ENCODE results near the gene BST1. TPM values are rescaled to one million over a fixed set of nuclear protein-coding genes. Genes with fewer than 3 reads are reported as not detected.

BST1 gene
- total RNA-seq, 4 donors from 2014 or later, result 2.0 to 7.5 (median 5.5) TPM

- peaks cover 5 to 6% of the 10 kb centered on the region in 2 donors for H3K4me1 ChIP-seq
- TF ChIP-seq CTCF (IDR thresholded peaks at IDR 0.05) (no peak), POLR2A (IDR thresholded peaks at IDR 0.05) (no peak)
- H3K4me3 ChIP-seq (replicated peaks in 1 of 3), result no peak overlapping the region
- no peaks in the 10 kb centered on the region for H3K36me3 ChIP-seq
- no peaks in the 10 kb centered on the region for H3K27me3 ChIP-seq
- H3K27ac ChIP-seq, result no peak overlapping the region
- intact Hi-C loops (cut with DNase I), result no loop called here
- H3K9me3 ChIP-seq, result no peaks in the 10 kb centered on the region
- DNase-seq, result no peak
Measured at GRCh38 chr4:15704129-15704528, 1.3 kb downstream of the BST1 start.

DNA sequence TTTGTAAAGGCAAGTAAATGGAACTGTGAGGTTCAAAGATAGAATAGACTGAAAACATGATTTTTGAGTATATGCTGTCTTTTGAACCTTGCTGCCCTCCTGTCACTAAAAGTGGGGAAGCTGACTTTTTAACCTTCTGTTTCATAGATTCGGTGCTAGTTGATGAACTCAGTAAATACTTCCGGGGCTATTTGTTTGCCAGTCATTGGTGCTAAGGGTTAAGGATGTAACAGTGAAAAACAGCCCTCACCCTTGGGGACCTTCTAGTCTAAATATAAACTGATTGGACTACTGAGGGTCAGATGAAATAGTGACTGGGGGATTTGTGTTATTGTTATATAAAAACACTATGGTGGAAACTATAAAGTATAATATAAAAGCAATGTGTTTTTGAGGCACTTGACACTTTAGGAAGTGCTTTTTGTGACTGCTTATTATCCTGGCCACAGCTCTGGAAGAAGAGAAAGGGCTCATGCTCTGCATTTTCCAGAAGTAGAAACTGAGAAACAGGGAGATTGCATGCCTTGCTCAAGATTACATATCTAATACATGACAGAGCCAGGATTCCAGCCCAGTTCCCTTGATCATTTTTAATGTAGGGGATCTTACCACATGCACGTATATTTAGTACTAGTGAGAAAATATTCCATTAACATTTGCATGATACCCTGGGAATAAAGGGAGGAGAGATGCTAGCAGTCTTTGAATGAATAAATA, 3.9 kb downstream of the BST1 start:
- Histone ChIP-seq H3K36me3 (no peaks in the 10 kb centered on the region), H3K27ac (no peak overlapping the region), H3K4me3 (replicated peaks in 1 of 3) (no peak overlapping the region), H3K27me3 (no peaks in the 10 kb centered on the region), H3K9me3 (no peaks in the 10 kb centered on the region), H3K4me1 (peaks cover 5 to 6% of the 10 kb centered on the region in 2 donors)
- DNase-seq, result no peak
- intact Hi-C loops (cut with DNase I), result no loop called here
- WGBS, 2 donors, result 65 to 68% methylated on average over 3 of the region's 3 CpGs
- TF ChIP-seq POLR2A (IDR thresholded peaks at IDR 0.05) (no peak), CTCF (IDR thresholded peaks at IDR 0.05) (no peak)

- no peaks in the 10 kb centered on the region for H3K9me3 ChIP-seq
- no peaks in the 10 kb centered on the region for H3K27me3 ChIP-seq
- DNase-seq, result no peak
- TF ChIP-seq POLR2A (IDR thresholded peaks at IDR 0.05), result no peak
- TF ChIP-seq CTCF (IDR thresholded peaks at IDR 0.05), result no peak
- H3K4me3 ChIP-seq (replicated peaks in 1 of 3), result no peak overlapping the region
- H3K27ac ChIP-seq, result no peak overlapping the region
- no peaks in the 10 kb centered on the region for H3K36me3 ChIP-seq
- WGBS, 2 donors, result 63 to 67% methylated on average over 7 of the region's 7 CpGs
- intact Hi-C loops (cut with DNase I), result no loop called here
- peaks cover 4 to 5% of the 10 kb centered on the region in 2 donors for H3K4me1 ChIP-seq
Measured at GRCh38 chr4:15707363-15707715, 4.5 kb downstream of the BST1 start.

- TF ChIP-seq CTCF (IDR thresholded peaks at IDR 0.05) (no peak), POLR2A (IDR thresholded peaks at IDR 0.05) (no peak)
- no peaks in the 10 kb centered on the region for H3K27me3 ChIP-seq
- H3K4me1 ChIP-seq, result peaks cover 11 to 12% of the 10 kb centered on the region in 2 donors
- no peak for DNase-seq
- no peak overlapping the region for H3K4me3 ChIP-seq (replicated peaks in 1 of 3)
- intact Hi-C loops (cut with DNase I), result no loop called here
- H3K27ac ChIP-seq, result no peak overlapping the region
- H3K36me3 ChIP-seq, result no peaks in the 10 kb centered on the region
- 89 to 93% methylated on average over 2 of the region's 2 CpGs for WGBS, 2 donors
- no peaks in the 10 kb centered on the region for H3K9me3 ChIP-seq
Measured at GRCh38 chr4:15711762-15712161, 8.9 kb downstream of the BST1 start.

GRCh38 chr4:15712214-15712613, 9.3 kb downstream of the BST1 start:
- 100% methylated on average over 1 of the region's 1 CpG for WGBS, 2 donors
- intact Hi-C loops (cut with DNase I), result no loop called here
- Histone ChIP-seq H3K27me3 (no peaks in the 10 kb centered on the region), H3K36me3 (no peaks in the 10 kb centered on the region), H3K9me3 (no peaks in the 10 kb centered on the region), H3K4me1 (peaks cover 11 to 12% of the 10 kb centered on the region in 2 donors), H3K4me3 (replicated peaks in 1 of 3) (no peak overlapping the region), H3K27ac (no peak overlapping the region)
- no peak for DNase-seq
- TF ChIP-seq POLR2A (IDR thresholded peaks at IDR 0.05) (no peak), CTCF (IDR thresholded peaks at IDR 0.05) (no peak)
